T-cell (primary cell): ENCODE measurements around the gene SMG6. TPM values are rescaled to one million over a fixed set of nuclear protein-coding genes. Genes with fewer than 3 reads are reported as not detected.

Experiments
- ATAC-seq, 4 experiments: fragments of 200-7000 bp in 3 of 4; fragments of 150-1000 bp in 1 of 4; cut with Tn5 transposase; replicated peaks in 1 of 4; 1 replicate in 3 of 4; 2 replicates in 1 of 4; pipeline ENCODE4 v1.10.0; 2021; ENCODE audit warnings: moderate library complexity in 3 of 4, mild to moderate bottlenecking in 2 of 4, moderate number of reproducible peaks in 1 of 4
- CTCF ChIA-PET, 2 donors: fragments of 300-600 bp; sonication (Branson Sonifier 250); formaldehyde crosslinking; loops; one replicate each; lab custom pipeline; 2022; ENCODE audit warnings: antibody characterized with exemption in 2 of 2; lab: Charles Lee
- POLR2A ChIA-PET, 2 donors: fragments of 300-600 bp; sonication (Branson Sonifier 250); formaldehyde crosslinking; loops; one replicate each; lab custom pipeline; 2022; ENCODE audit warnings: antibody characterized with exemption in 2 of 2; lab: Charles Lee
- DNase-seq, 35 experiments: peaks; one replicate each; pipeline versions ENCODE4 v3.0.0 to v3.0.0-alpha.2; 2013 to 2023
- H3K27ac ChIP-seq: one replicate; pipeline ENCODE4 v1.5.1; 2013; ENCODE audit warnings: low read length
- H3K27me3 ChIP-seq, 2 experiments: replicated peaks in 1 of 2; 1 replicate in 1 of 2; 2 replicates in 1 of 2; pipeline versions ENCODE4 v1.6.1 to v1.7.0; 2013; ENCODE audit warnings: low read length in 1 of 2, mixed read lengths in 1 of 2; ENCODE audit not compliant: control insufficient read depth in 2 of 2, insufficient read depth in 2 of 2; ENCODE audit errors: extremely low read depth in 1 of 2
- H3K36me3 ChIP-seq, 2 donors: 1 replicate in 1 of 2; 2 replicates in 1 of 2; pipeline versions ENCODE4 v1.6.1 to v1.7.0; 2013; ENCODE audit warnings: low read length in 1 of 2; ENCODE audit not compliant: control insufficient read depth in 2 of 2, insufficient read depth in 1 of 2; ENCODE audit errors: extremely low read depth in 1 of 2
- H3K4me1 ChIP-seq, 2 experiments: 1 replicate in 1 of 2; 2 replicates in 1 of 2; pipeline versions ENCODE4 v1.6.1 to v1.7.0; 2013; ENCODE audit warnings: low read length in 2 of 2, mixed read lengths in 1 of 2; ENCODE audit not compliant: insufficient read depth in 2 of 2, control insufficient read depth in 1 of 2; ENCODE audit errors: extremely low read depth in 1 of 2
- H3K4me3 ChIP-seq, 2 donors: 1 replicate in 1 of 2; 2 replicates in 1 of 2; pipeline versions ENCODE4 v1.5.1 to v1.7.0; 2013; ENCODE audit warnings: mild to moderate bottlenecking in 2 of 2, low read length in 1 of 2, moderate library complexity in 1 of 2; ENCODE audit not compliant: control insufficient read depth in 1 of 2; ENCODE audit errors: extremely low read depth in 1 of 2
- H3K9me3 ChIP-seq: 2 replicates; pipeline ENCODE4 v1.7.0; 2013
- H3K27ac Mint-ChIP-seq, 2 donors: one replicate each; pipeline ENCODE4 v1.8.0; 2020 to 2021; ENCODE audit warnings: mild to moderate bottlenecking in 2 of 2, mixed read lengths in 2 of 2
- H3K27me3 Mint-ChIP-seq, 2 donors: one replicate each; pipeline ENCODE4 v1.8.0; 2021 to 2022; ENCODE audit warnings: mixed read lengths in 2 of 2
- H3K36me3 Mint-ChIP-seq: one replicate; pipeline ENCODE4 v1.8.0; 2021; ENCODE audit warnings: mixed read lengths
- H3K4me1 Mint-ChIP-seq, 3 donors: one replicate each; pipeline ENCODE4 v1.8.0; 2020 to 2022; ENCODE audit warnings: mixed read lengths in 3 of 3, mild to moderate bottlenecking in 1 of 3
- H3K4me3 Mint-ChIP-seq, 3 donors: one replicate each; pipeline ENCODE4 v1.8.0; 2020 to 2022; ENCODE audit warnings: mild to moderate bottlenecking in 3 of 3, mixed read lengths in 3 of 3, moderate library complexity in 3 of 3
- H3K9me3 Mint-ChIP-seq, 3 donors: one replicate each; pipeline ENCODE4 v1.8.0; 2020 to 2022; ENCODE audit warnings: mixed read lengths in 3 of 3
- WGBS: methylation state at CpG from one replicate; pipeline ENCODE4 v1.1.5; 2013; ENCODE audit warnings: missing lambda C conversion rate; ENCODE audit not compliant: insufficient coverage; 5-methylcytosine and 5-hydroxymethylcytosine counted together
- total RNA-seq, 35 experiments: library from RNA in 6 of 35; stranded (reverse) in 6 of 35; fragments of 120-200 nt in 1 of 35; gene quantifications; one replicate each; pipeline versions ENCODE4 v1.2.1 to v1.2.4 and lab custom pipeline; 2013 to 2026

Gene SMG6
- total RNA-seq, 5 donors from 2014 or later (not counting 1 experiment from before 2014, with no cell fraction given), result 42.7 to 55.4 (median 45.9) TPM

GRCh38 chr17:2034806-2035540 lies 268.6 kb downstream of the SMG6 start:
- Mint-ChIP-seq H3K9me3 (no peaks in the 10 kb centered on the region), H3K27ac (no peak overlapping the region), H3K36me3 (peaks cover 23% of the 10 kb centered on the region), H3K27me3 (no peaks in the 10 kb centered on the region), H3K4me3 (no peak overlapping the region), H3K4me1 (peaks cover 9 to 28% (median 18%) of the 10 kb centered on the region in 3 donors)
- no peaks in the 10 kb centered on the region for H3K27me3 ChIP-seq
- H3K27ac ChIP-seq, result no peak overlapping the region
- H3K9me3 ChIP-seq, result no peaks in the 10 kb centered on the region
- WGBS, result no CpG with 5 or more reads among the region's 9 CpGs
- H3K36me3 ChIP-seq, result peaks cover 24 to 44% of the 10 kb centered on the region in 2 donors
- DNase-seq (no peak), ATAC-seq (no peak)
- POLR2A ChIA-PET, result no interaction called here
- H3K4me1 ChIP-seq, result peaks cover 6 to 26% of the 10 kb centered on the region in 2 experiments
- no peak overlapping the region for H3K4me3 ChIP-seq
- CTCF ChIA-PET, result interaction anchor here in 1 of 2 donors (0.5 kb wide), 1 partner anchor 9 kb away, joined by 4 read pairs; no protein-coding TSS in a partner anchor

- H3K4me1 Mint-ChIP-seq, result peaks cover 9 to 30% (median 21%) of the 10 kb centered on the region in 3 donors
- peaks cover 23% of the 10 kb centered on the region for H3K36me3 Mint-ChIP-seq
- ATAC-seq, result no peak
- peaks cover 23 to 42% of the 10 kb centered on the region in 2 donors for H3K36me3 ChIP-seq
- H3K9me3 Mint-ChIP-seq, result no peaks in the 10 kb centered on the region
- no peak overlapping the region for H3K27ac ChIP-seq
- no peak overlapping the region for H3K27ac Mint-ChIP-seq
- no peak for DNase-seq
- H3K4me3 Mint-ChIP-seq, result no peak overlapping the region
- CTCF ChIA-PET, result interaction anchor here in 1 of 2 donors (0.5 kb wide), 1 partner anchor 9 kb away, joined by 4 read pairs; no protein-coding TSS in a partner anchor
- H3K9me3 ChIP-seq, result no peaks in the 10 kb centered on the region
- no peak overlapping the region for H3K4me3 ChIP-seq
- no CpG with 5 or more reads among the region's 7 CpGs for WGBS
- no peaks in the 10 kb centered on the region for H3K27me3 Mint-ChIP-seq
- peaks cover 0 to 7% of the 10 kb centered on the region in 2 experiments for H3K27me3 ChIP-seq
- POLR2A ChIA-PET, result no interaction called here
- H3K4me1 ChIP-seq, result peaks cover 6 to 33% of the 10 kb centered on the region in 2 experiments
These were observed 269.4 kb downstream of the SMG6 start for GRCh38 chr17:2034157-2034556.

- H3K4me3 ChIP-seq, result no peak overlapping the region
- no peak for DNase-seq
- 96% methylated on average over 4 of the region's 7 CpGs for WGBS
- ChIA-PET POLR2A (no interaction called here), CTCF (no interaction called here)
- Mint-ChIP-seq H3K4me3 (peak overlapping the region in 1 of 3 donors; percentile 19), H3K36me3 (peaks cover 23% of the 10 kb centered on the region), H3K4me1 (peaks cover 9 to 30% (median 21%) of the 10 kb centered on the region in 3 donors), H3K27ac (no peak overlapping the region), H3K9me3 (no peaks in the 10 kb centered on the region), H3K27me3 (peaks cover 0 to 4% of the 10 kb centered on the region in 2 donors)
- H3K4me1 ChIP-seq, result peaks cover 6 to 33% of the 10 kb centered on the region in 2 experiments
- H3K27ac ChIP-seq, result no peak overlapping the region
- H3K9me3 ChIP-seq, result no peaks in the 10 kb centered on the region
- peaks cover 22 to 36% of the 10 kb centered on the region in 2 donors for H3K36me3 ChIP-seq
- no peak for ATAC-seq
- H3K27me3 ChIP-seq, result peaks cover 0 to 17% of the 10 kb centered on the region in 2 experiments
These were observed 270.4 kb downstream of the SMG6 start for GRCh38 chr17:2033153-2033552.

GRCh38 chr17:2030779-2031163 lies 272.8 kb downstream of the SMG6 start:
- Histone ChIP-seq H3K36me3 (peaks cover 7 to 17% of the 10 kb centered on the region in 2 donors), H3K27ac (no peak overlapping the region), H3K27me3 (peaks cover 2 to 39% of the 10 kb centered on the region in 2 experiments), H3K4me1 (peaks cover 8 to 37% of the 10 kb centered on the region in 2 experiments), H3K4me3 (peak overlapping the region; percentile 96 to 100), H3K9me3 (no peaks in the 10 kb centered on the region)
- ATAC-seq (no peak), DNase-seq (peak in 3 of 35 experiments; percentile 33 to 35 (median 34))
- CTCF ChIA-PET, result interaction anchor here in 1 of 2 donors (0.7 to 1.0 kb wide), 2 partner anchors 254 to 301 kb away, joined by 5 read pairs; no protein-coding TSS in a partner anchor
- peak overlapping the region; percentile 86 to 87 for H3K27ac Mint-ChIP-seq
- 21% methylated on average over 7 of the region's 10 CpGs for WGBS
- peaks cover 15 to 35% (median 25%) of the 10 kb centered on the region in 3 donors for H3K4me1 Mint-ChIP-seq
- H3K4me3 Mint-ChIP-seq, result peak overlapping the region; percentile 93 to 95 (median 94)
- peaks cover 7 to 19% of the 10 kb centered on the region in 2 donors for H3K27me3 Mint-ChIP-seq
- H3K36me3 Mint-ChIP-seq, result peaks cover 6% of the 10 kb centered on the region
- H3K9me3 Mint-ChIP-seq, result no peaks in the 10 kb centered on the region
- POLR2A ChIA-PET, result no interaction called here

- peak within 1 kb of the TSS; percentile 93 to 95 (median 94) for H3K4me3 Mint-ChIP-seq
- peaks cover 6% of the 10 kb centered on the region for H3K36me3 Mint-ChIP-seq
- peaks cover 17 to 38% (median 25%) of the 10 kb centered on the region in 3 donors for H3K4me1 Mint-ChIP-seq
- 1% methylated on average over 56 of the region's 59 CpGs for WGBS
- peak within 1 kb of the TSS; percentile 86 to 87 for H3K27ac Mint-ChIP-seq
- Histone ChIP-seq H3K27ac (peak within 1 kb of the TSS; percentile 43), H3K9me3 (no peaks in the 10 kb centered on the region), H3K4me1 (peaks cover 8 to 43% of the 10 kb centered on the region in 2 experiments), H3K4me3 (peak within 1 kb of the TSS; percentile 96 to 100), H3K27me3 (peaks cover 2 to 45% of the 10 kb centered on the region in 2 experiments), H3K36me3 (peaks cover 7 to 17% of the 10 kb centered on the region in 2 donors)
- ChIA-PET POLR2A (interaction anchor here in 1 of 2 donors (0.6 kb wide), 1 partner anchor 254 kb away, joined by 4 read pairs; no protein-coding TSS in a partner anchor), CTCF (interaction anchor here in 1 of 2 donors (0.6 to 1.0 kb wide), 2 partner anchors 253 to 254 kb away, joined by 3 to 5 read pairs; no protein-coding TSS in a partner anchor)
- peaks cover 9 to 21% of the 10 kb centered on the region in 2 donors for H3K27me3 Mint-ChIP-seq
- DNase-seq (peak; percentile 64 to 90 (median 79)), ATAC-seq (peak; percentile 82 to 85 (median 84))
- H3K9me3 Mint-ChIP-seq, result no peaks in the 10 kb centered on the region
These were observed 273.4 kb downstream of the SMG6 start, which contains the start of gene DPH1 for GRCh38 chr17:2029911-2030778. Gene DPH1, plus strand, starts transcription at chr17:2030153. Its CDS starts 17 bp downstream, at chr17:2030170.
